ENCODE measurements around the gene NAV1. TPM values are rescaled to one million over a fixed set of nuclear protein-coding genes. Genes with fewer than 3 reads are reported as not detected.

The NAV1 gene
- total and polyA plus RNA-seq, 11 donors: 30.5 to 107 (median 73.4) TPM

DNA sequence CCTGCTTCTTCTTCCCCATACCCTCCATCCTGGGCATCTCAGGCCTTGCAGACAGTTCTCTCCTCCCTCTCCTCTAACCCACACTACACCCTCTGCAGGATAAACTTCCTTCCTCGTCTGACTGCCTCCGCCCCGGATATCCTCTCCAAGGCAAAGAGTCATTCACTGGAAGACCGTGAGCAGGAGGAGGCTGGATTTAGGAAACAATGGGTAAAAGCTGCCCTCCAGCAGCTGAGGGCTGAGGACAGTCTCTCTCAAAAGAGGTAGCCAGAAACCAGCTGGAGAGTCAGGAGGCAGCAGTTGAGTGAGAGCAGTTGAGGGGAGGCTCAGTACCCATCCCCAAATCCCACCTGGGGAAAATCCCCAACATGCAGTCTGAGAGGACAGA is 33.4 kb upstream of the NAV1 start:
- DNase-seq: peak in 3 of 5 donors; percentile 54 to 62 (median 54)
- intact Hi-C loops (cut with DNase I): no loop called here

DNA sequence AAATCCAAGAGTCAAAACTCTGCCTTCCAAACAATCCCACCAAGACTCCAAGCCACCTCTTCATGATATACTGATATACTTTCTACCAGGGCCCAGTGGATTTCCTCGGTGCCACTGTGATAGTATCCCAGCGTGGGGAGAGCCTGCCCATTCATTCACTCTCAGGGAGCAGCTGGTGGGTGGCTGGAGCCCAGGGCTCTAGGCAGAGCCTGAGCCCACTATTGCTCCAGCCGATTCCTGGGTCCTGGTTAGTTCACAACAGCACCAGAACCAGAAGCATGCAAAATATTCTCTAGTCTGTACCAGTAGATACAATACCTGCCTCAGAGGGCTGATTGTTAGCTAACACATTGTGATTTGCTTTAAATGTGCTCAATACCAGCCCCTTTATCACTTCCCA is 32.8 kb upstream of the NAV1 start:
- no peaks in the 10 kb centered on the region for H3K9me3 ChIP-seq
- TF ChIP-seq POLR2A (IDR thresholded peaks at IDR 0.05): no peak
- TF ChIP-seq, protein P1, sequence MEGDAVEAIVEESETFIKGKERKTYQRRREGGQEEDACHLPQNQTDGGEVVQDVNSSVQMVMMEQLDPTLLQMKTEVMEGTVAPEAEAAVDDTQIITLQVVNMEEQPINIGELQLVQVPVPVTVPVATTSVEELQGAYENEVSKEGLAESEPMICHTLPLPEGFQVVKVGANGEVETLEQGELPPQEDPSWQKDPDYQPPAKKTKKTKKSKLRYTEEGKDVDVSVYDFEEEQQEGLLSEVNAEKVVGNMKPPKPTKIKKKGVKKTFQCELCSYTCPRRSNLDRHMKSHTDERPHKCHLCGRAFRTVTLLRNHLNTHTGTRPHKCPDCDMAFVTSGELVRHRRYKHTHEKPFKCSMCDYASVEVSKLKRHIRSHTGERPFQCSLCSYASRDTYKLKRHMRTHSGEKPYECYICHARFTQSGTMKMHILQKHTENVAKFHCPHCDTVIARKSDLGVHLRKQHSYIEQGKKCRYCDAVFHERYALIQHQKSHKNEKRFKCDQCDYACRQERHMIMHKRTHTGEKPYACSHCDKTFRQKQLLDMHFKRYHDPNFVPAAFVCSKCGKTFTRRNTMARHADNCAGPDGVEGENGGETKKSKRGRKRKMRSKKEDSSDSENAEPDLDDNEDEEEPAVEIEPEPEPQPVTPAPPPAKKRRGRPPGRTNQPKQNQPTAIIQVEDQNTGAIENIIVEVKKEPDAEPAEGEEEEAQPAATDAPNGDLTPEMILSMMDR (IDR thresholded peaks at IDR 0.05): no peak
- intact Hi-C loops (cut with DNase I): no loop called here
- 44 to 70% (median 55%) methylated on average over 3 of the region's 3 CpGs for WGBS, 4 donors
- DNase-seq: no peak
- peaks cover 0 to 71% (median 56%) of the 10 kb centered on the region in 12 donors for H3K4me1 ChIP-seq
- no peaks in the 10 kb centered on the region for H3K27me3 ChIP-seq
- H3K4me3 ChIP-seq: peak overlapping the region; percentile 56 to 97 (median 79)
- no peak for ATAC-seq
- peak overlapping the region; percentile 84 to 98 (median 92) for H3K27ac ChIP-seq
- no peaks in the 10 kb centered on the region for H3K36me3 ChIP-seq

More for the DNA sequence above, 33.4 kb upstream of the NAV1 start:
- ATAC-seq: peak in 3 of 4 donors; percentile 22 to 56 (median 27)
- 30 to 46% (median 40%) methylated on average over 4 of the region's 4 CpGs for WGBS, 4 donors
- TF ChIP-seq, protein P1 (IDR thresholded peaks at IDR 0.05): no peak
- TF ChIP-seq POLR2A (IDR thresholded peaks at IDR 0.05): peak in 1 of 2 donors; percentile 20
- H3K27ac ChIP-seq: peak overlapping the region; percentile 84 to 98 (median 92)
- no peaks in the 10 kb centered on the region for H3K27me3 ChIP-seq
- peaks cover 0 to 3% (median 0%) of the 10 kb centered on the region in 9 donors for H3K36me3 ChIP-seq
- H3K4me3 ChIP-seq: peak overlapping the region in 11 of 12 donors; percentile 9 to 97 (median 80)
- H3K9me3 ChIP-seq: no peaks in the 10 kb centered on the region
- H3K4me1 ChIP-seq: peaks cover 0 to 74% (median 62%) of the 10 kb centered on the region in 12 donors

DNA sequence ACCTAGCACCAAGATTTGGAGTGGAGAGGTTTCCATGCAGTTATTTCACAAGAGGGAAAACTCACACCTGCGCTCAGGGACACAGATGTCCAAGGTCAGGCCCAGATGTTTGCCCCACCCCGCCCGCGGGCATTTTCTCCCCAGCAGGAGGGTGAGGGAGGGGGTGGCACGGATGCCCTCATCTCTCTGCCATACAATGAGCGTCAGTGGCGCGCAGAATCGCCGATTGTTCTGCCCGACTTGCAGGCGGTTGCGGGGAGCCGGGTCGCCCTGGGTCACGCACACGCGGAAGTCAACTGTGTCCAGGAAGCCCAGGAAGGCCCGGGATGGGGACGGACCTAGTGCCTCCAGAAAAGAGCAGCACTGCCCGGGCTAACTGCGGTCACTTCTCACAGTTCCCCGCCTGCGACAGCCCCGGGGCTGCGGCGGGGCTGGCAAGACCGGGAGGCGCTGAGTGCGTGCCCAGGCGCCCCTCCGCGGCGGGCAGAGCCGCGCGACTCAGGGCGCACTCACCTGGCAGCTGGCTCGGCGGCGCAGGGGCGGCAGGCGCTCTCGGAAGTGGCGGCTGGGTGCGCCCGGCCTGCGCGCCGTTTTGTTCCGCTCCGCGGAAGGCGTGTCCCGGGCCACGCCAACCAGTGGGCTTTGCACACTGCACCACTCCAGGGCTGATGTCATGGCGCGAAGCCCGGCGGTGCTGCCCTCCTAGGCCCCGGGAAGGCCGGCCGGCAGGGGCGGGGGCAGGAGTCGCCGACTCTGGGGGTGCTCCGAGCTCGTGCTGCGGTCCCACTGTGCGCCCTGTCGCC is 32.2 kb upstream of the NAV1 start, which contains the start of gene CSRP1:
CSRP1 (minus strand) TSS at position 567 of the 803 bp plus-strand sequence. CDS start 10,820 bp downstream, outside the sequence.
- Histone ChIP-seq H3K27me3 (no peaks in the 10 kb centered on the region), H3K27ac (peak within 1 kb of the TSS; percentile 84 to 98 (median 92)), H3K36me3 (no peaks in the 10 kb centered on the region), H3K4me3 (peak within 1 kb of the TSS; percentile 56 to 97 (median 79)), H3K9me3 (no peaks in the 10 kb centered on the region), H3K4me1 (peaks cover 5 to 74% (median 58%) of the 10 kb centered on the region in 12 donors)
- 2 to 7% (median 4%) methylated on average over 24 to 71 of the region's 71 CpGs for WGBS, 4 donors
- peak; percentile 90 to 96 (median 93) for DNase-seq
- TF ChIP-seq POLR2A (IDR thresholded peaks at IDR 0.05): peak in 1 of 2 donors; percentile 94
- TF ChIP-seq, protein P1 (IDR thresholded peaks at IDR 0.05): peak in 5 of 12 donors; percentile 3 to 29 (median 14)
- ATAC-seq: peak; percentile 81 to 96 (median 90)
- intact Hi-C loops (cut with DNase I): no loop called here

DNA sequence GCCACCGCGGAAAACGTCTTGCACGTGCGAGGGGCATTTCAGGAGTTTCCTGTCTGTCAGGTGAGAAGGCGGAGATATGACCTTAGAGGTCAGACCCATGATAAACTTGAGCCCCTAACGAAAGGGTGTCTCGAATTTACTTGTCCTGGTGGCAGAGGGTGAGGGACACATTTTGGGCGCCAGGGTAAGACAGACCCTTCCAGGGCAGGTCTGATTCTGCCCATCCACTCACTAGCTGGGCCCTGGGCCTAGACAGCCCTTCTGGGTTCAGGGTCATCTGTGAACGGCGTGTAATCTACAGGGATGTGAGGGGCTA is 31.6 kb upstream of the NAV1 start:
- DNase-seq (no peak), ATAC-seq (peak in 2 of 4 donors; percentile 1 to 2)
- H3K4me3 ChIP-seq: peak overlapping the region; percentile 56 to 97 (median 79)
- no peaks in the 10 kb centered on the region for H3K9me3 ChIP-seq
- H3K27me3 ChIP-seq: no peaks in the 10 kb centered on the region
- 39 to 72% (median 42%) methylated on average over 5 to 11 of the region's 11 CpGs for WGBS, 4 donors
- TF ChIP-seq POLR2A (IDR thresholded peaks at IDR 0.05): no peak
- TF ChIP-seq, protein P1 (IDR thresholded peaks at IDR 0.05): no peak
- H3K4me1 ChIP-seq: peaks cover 5 to 75% (median 60%) of the 10 kb centered on the region in 12 donors
- H3K27ac ChIP-seq: peak overlapping the region; percentile 84 to 98 (median 92)
- intact Hi-C loops (cut with DNase I): no loop called here
- no peaks in the 10 kb centered on the region for H3K36me3 ChIP-seq

All from heart left ventricle (tissue), 16 donors.